HepG2 (cell line): ENCODE data around the gene NT5DC1. TPM values are rescaled to one million over a fixed set of nuclear protein-coding genes. Genes with fewer than 3 reads are reported as not detected.

Experiments
- ATAC-seq: fragments of 200-7000 bp; cut with Tn5 transposase; 3 replicates; pipeline ENCODE4 v1.9.1; 2020; ENCODE audit warnings: mild to moderate bottlenecking, moderate library complexity
- BruUV-seq: library from RNA; stranded (reverse); fragments of 400-500 nt; replicated peaks from 2 replicates; lab custom pipeline; 2021; lab: Mats Ljungman, UMichigan
- CTCF ChIA-PET: fragments of 300-600 bp; formaldehyde crosslinking; extraction: SDS; loops from one replicate; lab custom pipeline; 2021; ENCODE audit warnings: low total read pairs, inconsistent platforms, low intra/inter-chr PET ratio; lab: Yijun Ruan, JAX
- POLR2A ChIA-PET: fragments of 350-600 bp; sonication (Branson Sonifier 250); formaldehyde crosslinking; loops from one replicate; lab custom pipeline; 2020; ENCODE audit warnings: antibody characterized with exemption, inconsistent platforms; lab: Yijun Ruan, JAX
- DNase-seq: peaks from one replicate; pipeline ENCODE4 v3.0.0-alpha.2; 2015; ENCODE audit warnings: low spot score
- FAIRE-seq: peaks from 3 replicates; lab custom pipeline; 2011; peaks lifted over from hg19 to GRCh38; lab: Jason Lieb, UNC
- H2AFZ ChIP-seq: one replicate; pipeline ENCODE4 v1.6.1; 2011; ENCODE audit warnings: low read length, inconsistent platforms
- H3K27ac ChIP-seq: fragments of 300-600 bp; 3 replicates; pipeline ENCODE4 v1.8.0; 2011; ENCODE audit warnings: mixed run types, mild to moderate bottlenecking, mixed read lengths, low read length, inconsistent platforms; ENCODE audit not compliant: insufficient read depth; ENCODE audit errors: extremely low read length
- H3K27me3 ChIP-seq, 2 experiments: fragments of 200-600 bp in 1 of 2; 2 replicates in 1 of 2; 3 replicates in 1 of 2; pipeline versions ENCODE4 v1.6.0 to v1.8.0; 2011; ENCODE audit warnings: low read length in 2 of 2, mild to moderate bottlenecking in 2 of 2, moderate library complexity in 2 of 2, inconsistent platforms in 1 of 2; ENCODE audit not compliant: insufficient read depth in 2 of 2, control insufficient read depth in 1 of 2
- H3K36me3 ChIP-seq, 2 experiments: fragments of 200-600 bp in 1 of 2; replicated peaks in 1 of 2; 2 replicates in 1 of 2; 3 replicates in 1 of 2; pipeline versions ENCODE4 v1.5.1 to v1.8.0; 2011; ENCODE audit warnings: low read length in 2 of 2, inconsistent platforms in 1 of 2; ENCODE audit not compliant: insufficient read depth in 2 of 2, control insufficient read depth in 1 of 2
- H3K4me1 ChIP-seq: 2 replicates; pipeline ENCODE4 v1.5.1; 2012; ENCODE audit warnings: low read length, inconsistent platforms; ENCODE audit not compliant: insufficient read depth
- H3K4me2 ChIP-seq: 2 replicates; pipeline ENCODE4 v1.6.0; 2011; ENCODE audit warnings: low read depth, low read length, inconsistent platforms
- H3K4me3 ChIP-seq, 3 experiments: fragments of 200-600 bp in 1 of 3; sonication (generic), shearing (Covaris generic) in 1 of 3; replicated peaks in 1 of 3; 2 replicates each; pipeline ENCODE4 v1.5.1; 2011 to 2016; ENCODE audit warnings: low read length in 3 of 3, inconsistent platforms in 2 of 3, low read depth in 2 of 3, mild to moderate bottlenecking in 2 of 3, control low read depth in 1 of 3, mixed read lengths in 1 of 3; ENCODE audit not compliant: insufficient read depth in 1 of 3
- H3K79me2 ChIP-seq: one replicate; pipeline ENCODE4 v1.6.1; 2011; ENCODE audit warnings: low read length, inconsistent platforms; ENCODE audit not compliant: insufficient read depth
- H3K9ac ChIP-seq: 2 replicates; pipeline ENCODE4 v1.6.0; 2011; ENCODE audit warnings: mild to moderate bottlenecking, low read depth, low read length, inconsistent platforms; ENCODE audit not compliant: insufficient read depth
- H3K9me3 ChIP-seq: 2 replicates; pipeline ENCODE4 v1.5.1; 2012; ENCODE audit warnings: mild to moderate bottlenecking, low read length
- H4K20me1 ChIP-seq: 2 replicates; pipeline ENCODE4 v1.6.0; 2011; ENCODE audit warnings: inconsistent platforms, mild to moderate bottlenecking, low read length, moderate library complexity; ENCODE audit not compliant: insufficient read depth
- ARNTL ChIP-seq: sonication (generic); formaldehyde crosslinking; IDR thresholded peaks from 2 replicates; pipeline ENCODE4 v1.4.0; 2020; ENCODE audit warnings: mild to moderate bottlenecking, missing genetic modification reagents
- GPBP1L1 ChIP-seq: sonication (generic); formaldehyde crosslinking; IDR thresholded peaks from 2 replicates; pipeline ENCODE4 v1.5.0; 2020; ENCODE audit warnings: mild to moderate bottlenecking, missing genetic modification reagents
- MATR3 ChIP-seq: sonication (generic); formaldehyde crosslinking; IDR thresholded peaks from 2 replicates; pipeline ENCODE4 v1.4.0; 2020; ENCODE audit warnings: missing genetic modification reagents
- MED13 ChIP-seq: sonication (generic); formaldehyde crosslinking; IDR thresholded peaks from 2 replicates; pipeline ENCODE4 v1.5.0; 2020; ENCODE audit warnings: missing genetic modification reagents
- SCMH1 ChIP-seq: sonication (generic); formaldehyde crosslinking; IDR thresholded peaks from 2 replicates; pipeline ENCODE4 v1.9.0; 2021; ENCODE audit warnings: missing genetic modification reagents, mild to moderate bottlenecking, borderline replicate concordance
- SOX6 ChIP-seq, 2 experiments: fragments of 450-650 bp in 1 of 2; sonication (generic) in 1 of 2; formaldehyde crosslinking in 1 of 2; IDR thresholded peaks; 2 replicates each; pipeline versions ENCODE4 v1.4.0 to v1.6.1; 2017 to 2020; ENCODE audit warnings: antibody characterized with exemption in 1 of 2, mild to moderate bottlenecking in 1 of 2, missing genetic modification reagents in 1 of 2
- TEF ChIP-seq: sonication (generic); formaldehyde crosslinking; IDR thresholded peaks from 2 replicates; pipeline ENCODE4 v1.5.0; 2020; ENCODE audit warnings: missing genetic modification reagents
- U2AF2 ChIP-seq: fragments of 200-400 bp; formaldehyde crosslinking; IDR thresholded peaks from 2 replicates; pipeline ENCODE4 v1.6.1; 2017; ENCODE audit warnings: low read depth, mild to moderate bottlenecking, low read length
- ZBTB2 ChIP-seq: sonication (generic); formaldehyde crosslinking; IDR thresholded peaks from 2 replicates; pipeline ENCODE4 v1.8.0; 2022; ENCODE audit warnings: low read depth, missing genetic modification reagents
- ZBTB21 ChIP-seq: sonication (generic); formaldehyde crosslinking; IDR thresholded peaks from 2 replicates; pipeline ENCODE4 v1.4.0; 2020; ENCODE audit warnings: missing genetic modification reagents
- ZBTB8A ChIP-seq: sonication (generic); formaldehyde crosslinking; IDR thresholded peaks from 2 replicates; pipeline ENCODE4 v1.4.0; 2020; ENCODE audit warnings: mild to moderate bottlenecking, low read depth, missing genetic modification reagents, borderline replicate concordance
- ZFP36L1 ChIP-seq: sonication (generic); formaldehyde crosslinking; IDR thresholded peaks from 2 replicates; pipeline ENCODE4 v1.8.0; 2022; ENCODE audit warnings: mild to moderate bottlenecking, missing genetic modification reagents, moderate library complexity
- ZNF75D ChIP-seq: sonication (generic); formaldehyde crosslinking; IDR thresholded peaks from 2 replicates; pipeline ENCODE4 v1.8.1; 2023; ENCODE audit warnings: missing genetic modification reagents, mild to moderate bottlenecking, borderline replicate concordance
- ZNF768 ChIP-seq: sonication (generic); formaldehyde crosslinking; IDR thresholded peaks from 2 replicates; pipeline ENCODE4 v1.4.0; 2020; ENCODE audit warnings: missing genetic modification reagents
- ZNF781 ChIP-seq: sonication (generic); formaldehyde crosslinking; IDR thresholded peaks from 2 replicates; pipeline ENCODE4 v1.5.1; 2020; ENCODE audit warnings: borderline replicate concordance, mild to moderate bottlenecking, missing genetic modification reagents; ENCODE audit errors: not compliant biosample characterization
- in situ Hi-C: cut with HindIII; loops from 2 replicates; pipeline ENCODE4 v1.10.0; 2017; ENCODE audit warnings: low pct_unique_long_range_greater_than_20kb; ENCODE audit not compliant: extremely low pct_ligation_motif_present
- intact Hi-C: fragments of 100-400 bp; cut with micrococcal nuclease; formaldehyde crosslinking; loops from one replicate; pipeline ENCODE4 v1.10.0; 2022; ENCODE audit not compliant: unreplicated experiment
- polyA plus RNA-seq, 8 experiments: library from polyadenylated mRNA; depleted of rRNA in 3 of 8; stranded (reverse) in 7 of 8; unstranded in 1 of 8; fragments of >200 nt; fragmentation: Illumina TruSeq in 4 of 8; extraction: Trizol in 4 of 8; gene quantifications; 2 replicates each; pipeline versions ENCODE4 v1.2.1 to v1.2.3, GENCODE V29; 2011 to 2016; ENCODE audit warnings: low read depth in 4 of 8, missing spikeins in 1 of 8, mixed read lengths in 1 of 8; ENCODE audit not compliant: insufficient read depth in 1 of 8
- total RNA-seq, 5 experiments: library from RNA; depleted of rRNA; stranded (reverse); fragments of >200 nt; fragmentation: Illumina TruSeq; extraction: Trizol; gene quantifications; 2 replicates each; pipeline ENCODE4 v1.2.3, GENCODE V29; 2016; ENCODE audit warnings: low read depth in 1 of 5
- TF ChIP-seq, protein P1 (sequence below): sonication (generic); formaldehyde crosslinking; IDR thresholded peaks from 2 replicates; pipeline ENCODE4 v1.9.0; 2021; ENCODE audit warnings: missing genetic modification reagents, borderline replicate concordance

Gene NT5DC1
- total and polyA plus RNA-seq, 2 of the 13 experiments (the other 11 are each of a cell fraction or from before 2014, with no cell fraction given), result 27.0 to 56.1 TPM

GRCh38 chr6:116265041-116265829, 164.6 kb downstream of the NT5DC1 start (continued):
- TF ChIP-seq ZBTB21 (no peak), SOX6 (IDR thresholded peaks at IDR 0.05) (no peak), SOX6 (CRISPR knock-in tag; IDR thresholded peaks at IDR 0.05) (no peak)
- TF ChIP-seq, protein P1, sequence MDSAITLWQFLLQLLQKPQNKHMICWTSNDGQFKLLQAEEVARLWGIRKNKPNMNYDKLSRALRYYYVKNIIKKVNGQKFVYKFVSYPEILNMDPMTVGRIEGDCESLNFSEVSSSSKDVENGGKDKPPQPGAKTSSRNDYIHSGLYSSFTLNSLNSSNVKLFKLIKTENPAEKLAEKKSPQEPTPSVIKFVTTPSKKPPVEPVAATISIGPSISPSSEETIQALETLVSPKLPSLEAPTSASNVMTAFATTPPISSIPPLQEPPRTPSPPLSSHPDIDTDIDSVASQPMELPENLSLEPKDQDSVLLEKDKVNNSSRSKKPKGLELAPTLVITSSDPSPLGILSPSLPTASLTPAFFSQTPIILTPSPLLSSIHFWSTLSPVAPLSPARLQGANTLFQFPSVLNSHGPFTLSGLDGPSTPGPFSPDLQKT (CRISPR knock-in tag), result no peak

DNA sequence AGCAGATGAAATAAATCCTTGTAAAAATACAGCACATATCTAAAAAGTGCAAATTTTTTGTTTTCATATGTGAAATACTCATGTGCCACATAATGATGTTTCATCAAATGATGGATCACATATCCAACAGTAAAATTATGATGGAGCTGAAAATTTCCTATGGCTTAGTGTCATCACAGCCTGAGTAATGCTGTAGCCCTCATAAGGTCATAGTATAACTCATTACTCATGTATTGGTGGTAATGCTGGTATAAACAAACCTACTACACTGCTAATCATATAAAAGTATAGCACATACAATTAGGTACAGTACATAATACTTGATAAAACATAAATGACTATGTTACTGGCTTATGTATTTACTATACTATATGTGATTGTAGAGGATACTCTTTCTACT, 166.2 kb downstream of the NT5DC1 start:
- ATAC-seq (no peak), FAIRE-seq (no peak), DNase-seq (no peak)
- H2AFZ ChIP-seq, result no peak overlapping the region
- no peak overlapping the region for H3K9ac ChIP-seq
- intact Hi-C loops (no loop called here), in situ Hi-C loops (no loop called here)
- no peak for TF ChIP-seq SCMH1 (CRISPR knock-in tag)
- no peak for TF ChIP-seq ZFP36L1
- TF ChIP-seq ZBTB2 (CRISPR knock-in tag), result no peak
- TF ChIP-seq MATR3, result no peak
- TF ChIP-seq ARNTL (CRISPR knock-in tag), result no peak
- TF ChIP-seq TEF (CRISPR knock-in tag), result no peak
- TF ChIP-seq ZNF781 (CRISPR knock-in tag), result no peak
- no peak for TF ChIP-seq ZBTB8A (CRISPR knock-in tag)
- no peak for TF ChIP-seq U2AF2
- no peak for TF ChIP-seq ZNF768
- TF ChIP-seq ZNF75D (CRISPR knock-in tag), result no peak
- no peak for TF ChIP-seq MED13 (CRISPR knock-in tag)
- TF ChIP-seq GPBP1L1, result no peak
- CTCF ChIA-PET, result no interaction called here
- BruUV-seq, result no TSS peak
- no peaks in the 10 kb centered on the region for H3K79me2 ChIP-seq
- POLR2A ChIA-PET, result no interaction called here
- H3K4me2 ChIP-seq, result no peak overlapping the region
- H3K4me1 ChIP-seq, result 0 out of 2 replicates have a peak, but pooled peaks cover 5% of the 10 kb centered on the region
- H3K27me3 ChIP-seq, result no peaks in the 10 kb centered on the region
- no peaks in the 10 kb centered on the region; a peak in 2 of 5 replicates for H3K36me3 ChIP-seq
- H3K27ac ChIP-seq, result no peak overlapping the region
- no peak overlapping the region for H3K4me3 ChIP-seq
- no peaks in the 10 kb centered on the region for H4K20me1 ChIP-seq
- peaks cover 11% of the 10 kb centered on the region; the same call in 1 of the 2 replicates for H3K9me3 ChIP-seq
